NCI-H774 (cell line): Measurements from ENCODE around the gene PPP5C.
"Not testable (repeated sequence)": the region's sequence is repeated elsewhere in the genome, so short reads cannot be mapped to it uniquely, and the experiment has no call there.

ENCODE experiments used
- DNase-seq: peaks from one replicate; lab custom pipeline; 2025; lab: John Stamatoyannopoulos, UW

Gene PPP5C

DNA sequence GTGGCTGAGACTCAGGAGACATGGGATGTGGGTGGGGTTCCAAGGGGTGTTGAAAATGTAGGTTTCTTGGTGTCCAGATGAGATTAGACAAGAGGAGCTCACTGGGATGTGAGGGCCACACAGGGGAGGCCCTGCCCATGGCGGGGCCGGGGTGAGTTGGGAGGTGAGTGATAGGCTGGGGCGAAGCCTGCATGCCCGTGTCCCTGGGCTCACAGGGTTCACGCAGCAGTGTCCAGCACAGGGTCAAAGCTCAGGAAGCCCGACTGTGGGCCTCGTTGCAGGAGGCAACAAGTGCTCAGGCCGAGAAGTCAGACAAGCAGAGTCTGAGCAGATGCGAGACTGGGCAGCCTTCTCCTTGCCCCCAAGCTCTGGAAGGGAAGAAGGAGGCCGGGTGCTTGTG is 39.3 kb downstream of the PPP5C start:
- DNase-seq: no peak

DNA sequence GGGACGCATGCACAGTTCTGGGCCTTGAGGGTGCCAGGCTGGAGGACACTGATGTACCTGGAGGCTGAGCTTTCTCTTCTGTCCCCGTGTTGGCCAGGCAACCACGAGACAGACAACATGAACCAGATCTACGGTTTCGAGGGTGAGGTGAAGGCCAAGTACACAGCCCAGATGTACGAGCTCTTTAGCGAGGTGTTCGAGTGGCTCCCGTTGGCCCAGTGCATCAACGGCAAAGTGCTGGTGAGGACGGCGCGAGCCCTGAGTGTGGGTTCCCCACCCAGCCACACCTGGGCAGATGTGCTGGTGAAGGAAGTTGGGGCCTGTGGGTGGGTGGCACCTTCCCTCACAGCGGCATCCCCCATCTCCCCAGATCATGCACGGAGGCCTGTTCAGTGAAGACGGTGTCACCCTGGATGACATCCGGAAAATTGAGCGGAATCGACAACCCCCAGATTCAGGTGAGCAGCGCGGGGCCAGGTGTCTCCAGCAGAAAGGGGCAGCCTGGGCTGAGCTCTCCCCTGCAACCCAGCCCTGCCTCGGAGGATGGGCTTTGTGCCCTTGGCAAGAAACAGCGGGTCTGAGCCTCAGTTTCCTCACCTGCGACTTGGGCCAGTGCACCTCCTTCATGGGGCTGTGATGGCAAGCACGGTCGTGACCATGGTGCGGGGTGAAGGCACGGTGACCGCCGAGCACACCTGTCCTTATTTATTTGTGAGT is 40.3 kb downstream of the PPP5C start:
- no peak for DNase-seq

DNA sequence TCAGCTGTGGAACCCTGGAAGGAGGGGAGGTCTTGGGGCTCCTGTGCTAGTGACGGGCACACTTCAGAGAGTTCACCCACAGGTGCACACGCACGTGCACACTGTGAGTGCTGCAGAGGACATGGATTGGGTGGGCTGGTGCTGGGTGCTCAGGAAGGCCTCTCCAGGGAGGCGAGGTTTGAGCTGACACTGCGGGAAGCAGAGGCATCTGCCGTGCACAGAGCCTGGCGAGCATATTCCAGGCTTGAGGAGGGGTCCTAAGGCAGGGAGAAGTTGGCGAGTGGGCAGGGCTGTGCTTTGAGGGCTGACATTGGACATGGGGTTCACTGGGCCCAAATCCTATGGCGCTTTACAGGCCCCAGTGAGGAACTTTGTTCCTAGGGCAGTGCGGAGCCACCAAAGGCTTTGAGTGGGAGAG is 40.8 kb downstream of the PPP5C start:
- DNase-seq: no peak

DNA sequence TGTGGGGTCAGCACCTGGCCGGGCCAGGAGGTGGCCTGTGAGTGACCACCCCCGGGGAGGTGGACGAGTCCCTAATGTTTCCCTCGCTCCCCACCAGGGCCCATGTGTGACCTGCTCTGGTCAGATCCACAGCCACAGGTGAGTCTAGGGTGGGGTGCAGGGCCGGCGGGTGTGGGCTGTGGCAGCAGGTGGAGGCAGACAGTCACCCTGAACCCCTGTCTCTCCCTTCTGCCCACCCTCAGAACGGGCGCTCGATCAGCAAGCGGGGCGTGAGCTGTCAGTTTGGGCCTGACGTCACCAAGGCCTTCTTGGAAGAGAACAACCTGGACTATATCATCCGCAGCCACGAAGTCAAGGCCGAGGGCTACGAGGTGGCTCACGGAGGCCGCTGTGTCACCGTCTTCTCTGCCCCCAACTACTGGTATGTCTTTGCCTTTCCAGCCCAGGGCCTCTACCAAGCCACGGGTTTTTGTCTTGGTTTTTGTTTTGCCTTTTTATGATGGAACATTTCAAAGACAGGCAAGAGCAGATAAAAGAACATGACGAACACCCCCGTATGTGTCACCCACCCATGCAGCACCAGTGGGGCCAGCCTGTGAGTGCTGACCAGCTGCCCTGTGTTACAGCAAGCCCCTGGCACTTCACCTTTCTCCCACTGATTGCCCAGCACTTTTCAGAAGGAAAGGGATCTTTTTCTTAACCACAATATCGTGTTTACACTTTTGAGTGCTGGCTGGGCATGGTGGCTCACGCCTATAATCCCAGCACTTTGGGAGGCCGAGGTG is 41.6 kb downstream of the PPP5C start:
- no peak for DNase-seq

DNA sequence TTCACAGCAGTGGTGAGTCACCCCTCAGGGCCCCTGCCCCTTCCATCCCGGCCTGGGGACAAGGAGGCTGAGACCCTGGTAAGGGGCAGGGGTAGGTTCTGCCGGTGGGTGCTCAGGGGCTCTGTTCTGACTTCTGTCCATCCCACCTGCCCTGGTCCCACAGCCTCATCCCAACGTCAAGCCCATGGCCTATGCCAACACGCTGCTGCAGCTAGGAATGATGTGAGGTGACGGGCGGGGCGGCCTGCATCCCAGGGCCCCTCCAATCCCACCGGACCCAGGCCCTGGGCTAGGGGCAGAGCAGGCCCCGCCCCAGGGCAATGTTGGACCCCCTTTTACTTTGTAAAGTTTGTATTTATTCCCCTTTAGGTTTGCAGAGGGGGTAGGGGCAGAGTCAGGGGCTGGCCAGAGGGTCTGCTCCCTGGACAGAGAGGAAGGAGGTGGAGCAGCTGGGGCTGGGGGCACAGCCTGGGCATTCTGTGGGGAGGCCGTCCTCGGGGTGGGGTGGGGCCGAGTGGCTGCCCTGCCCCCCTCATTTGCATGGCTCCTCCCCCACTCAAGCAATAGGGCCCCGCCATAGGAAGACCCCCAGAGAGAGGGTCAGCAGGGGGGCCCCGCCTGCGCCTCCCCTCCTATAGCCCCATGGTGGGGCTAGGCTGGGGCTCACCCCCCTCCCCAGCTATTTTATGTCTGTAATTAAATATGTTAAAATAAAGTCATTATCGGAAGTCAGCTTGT is 43.4 kb downstream of the PPP5C start:
- DNase-seq: no peak

DNA sequence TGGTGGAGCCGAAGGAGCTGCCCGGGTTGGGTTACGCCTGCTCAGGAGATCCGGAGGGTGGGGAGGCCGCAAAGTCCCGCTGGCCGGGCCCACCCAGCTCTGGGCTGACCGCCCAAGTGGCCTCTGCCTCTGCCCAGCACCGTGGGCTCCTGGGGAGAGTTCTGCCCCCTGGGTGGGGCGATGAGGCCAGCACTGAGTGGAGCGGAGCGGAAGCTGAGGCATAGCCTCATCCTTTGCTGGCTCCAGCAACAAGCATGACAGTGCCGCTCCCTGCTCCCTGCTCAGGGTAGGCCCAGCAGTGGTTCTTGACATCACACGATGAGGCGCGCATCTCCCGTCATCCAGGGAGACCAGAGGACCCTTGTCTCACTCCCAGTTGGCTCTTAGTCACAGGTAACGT is 44.0 kb downstream of the PPP5C start:
- no peak for DNase-seq

DNA sequence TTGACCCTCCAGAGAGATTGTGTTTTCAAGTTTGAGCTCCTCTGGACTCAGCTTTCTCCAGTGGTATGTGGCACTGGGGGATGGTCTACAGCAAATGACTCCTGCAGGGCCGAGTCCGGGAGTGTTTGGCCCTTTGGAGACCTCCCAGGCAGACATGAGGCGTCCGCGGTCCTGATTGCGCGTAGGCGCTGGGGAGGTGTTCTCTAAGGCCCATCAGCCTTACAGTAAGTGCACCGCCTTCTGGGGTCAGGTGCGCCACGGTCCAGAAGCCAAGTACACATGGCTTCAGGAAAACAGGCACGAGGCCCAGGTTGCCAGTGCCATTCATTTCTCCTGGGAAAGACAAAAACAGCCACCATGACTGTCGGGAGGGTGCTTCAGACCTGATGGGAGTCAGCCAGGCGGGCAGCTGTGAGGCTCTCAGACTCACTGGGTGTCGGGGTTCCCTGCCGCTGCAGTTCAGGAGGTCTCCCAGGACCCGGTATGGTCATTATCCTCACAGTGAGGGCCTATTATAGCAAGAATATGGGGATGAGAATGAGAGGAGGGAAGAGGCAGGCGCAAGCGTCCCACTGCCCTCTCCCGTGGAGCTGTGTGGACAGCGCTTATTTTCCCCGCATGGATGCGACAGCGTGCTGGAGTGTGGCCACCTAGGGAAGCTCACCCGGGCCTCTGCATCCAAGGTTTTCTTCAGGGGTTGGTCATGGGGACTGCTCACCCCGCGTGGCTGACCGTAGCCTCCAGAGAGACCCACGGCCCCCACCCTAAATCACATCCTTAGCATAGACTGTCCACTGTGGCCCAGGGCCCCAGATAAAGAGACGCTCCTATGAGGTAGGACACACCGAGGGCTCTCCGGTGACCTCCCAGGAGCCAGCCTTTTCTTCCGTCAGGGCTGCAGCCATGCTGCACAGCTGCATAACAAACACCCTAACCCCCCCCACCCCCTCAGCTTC is 44.7 kb downstream of the PPP5C start:
- DNase-seq: no peak

DNA sequence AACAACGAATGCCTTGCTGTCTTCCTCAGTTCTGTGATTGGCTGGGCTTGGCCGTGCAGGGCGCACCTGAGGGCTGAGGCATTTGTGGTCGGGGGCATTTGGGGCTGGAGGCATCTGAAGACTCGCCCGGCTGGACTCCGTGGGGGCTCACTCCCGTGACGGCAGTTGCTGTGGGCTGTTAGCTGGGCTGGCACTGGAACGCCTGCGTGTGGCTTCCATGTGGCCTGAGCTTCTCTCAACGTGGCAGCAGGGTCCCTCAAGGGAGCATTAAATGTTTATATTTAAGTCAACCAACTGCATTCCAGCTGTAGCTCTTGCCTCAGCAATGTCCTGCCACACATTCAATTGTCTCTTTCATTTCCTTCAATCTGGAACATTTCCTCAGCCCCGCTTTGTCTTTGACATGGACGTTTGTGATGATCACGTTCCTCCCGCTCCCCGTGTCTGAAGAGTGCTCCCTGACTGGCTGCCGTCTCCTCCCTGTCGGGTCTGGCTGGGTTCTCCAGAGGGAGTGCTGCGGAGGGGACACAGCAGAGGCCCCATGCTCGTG is 45.4 kb downstream of the PPP5C start:
- DNase-seq: no peak

DNA sequence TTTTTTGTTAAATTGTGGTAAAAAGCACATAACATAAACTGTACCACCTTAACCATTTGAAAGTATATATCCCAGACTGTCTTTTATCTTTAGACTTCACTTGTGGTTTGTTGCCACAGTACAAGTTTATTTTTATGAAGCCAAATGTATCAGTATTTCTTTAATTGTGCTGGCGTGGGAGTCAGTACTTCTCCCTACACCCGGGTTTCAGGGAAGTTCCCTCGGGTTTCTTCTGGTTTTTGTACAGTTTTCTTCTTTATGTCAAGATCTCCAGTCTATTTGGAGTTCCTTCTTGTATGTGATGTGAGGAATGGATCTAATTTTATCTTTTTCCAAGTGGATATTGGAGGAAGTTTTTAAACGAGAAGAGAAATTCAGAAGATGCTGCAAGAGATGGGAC is 46.0 kb downstream of the PPP5C start:
- no peak for DNase-seq

DNA sequence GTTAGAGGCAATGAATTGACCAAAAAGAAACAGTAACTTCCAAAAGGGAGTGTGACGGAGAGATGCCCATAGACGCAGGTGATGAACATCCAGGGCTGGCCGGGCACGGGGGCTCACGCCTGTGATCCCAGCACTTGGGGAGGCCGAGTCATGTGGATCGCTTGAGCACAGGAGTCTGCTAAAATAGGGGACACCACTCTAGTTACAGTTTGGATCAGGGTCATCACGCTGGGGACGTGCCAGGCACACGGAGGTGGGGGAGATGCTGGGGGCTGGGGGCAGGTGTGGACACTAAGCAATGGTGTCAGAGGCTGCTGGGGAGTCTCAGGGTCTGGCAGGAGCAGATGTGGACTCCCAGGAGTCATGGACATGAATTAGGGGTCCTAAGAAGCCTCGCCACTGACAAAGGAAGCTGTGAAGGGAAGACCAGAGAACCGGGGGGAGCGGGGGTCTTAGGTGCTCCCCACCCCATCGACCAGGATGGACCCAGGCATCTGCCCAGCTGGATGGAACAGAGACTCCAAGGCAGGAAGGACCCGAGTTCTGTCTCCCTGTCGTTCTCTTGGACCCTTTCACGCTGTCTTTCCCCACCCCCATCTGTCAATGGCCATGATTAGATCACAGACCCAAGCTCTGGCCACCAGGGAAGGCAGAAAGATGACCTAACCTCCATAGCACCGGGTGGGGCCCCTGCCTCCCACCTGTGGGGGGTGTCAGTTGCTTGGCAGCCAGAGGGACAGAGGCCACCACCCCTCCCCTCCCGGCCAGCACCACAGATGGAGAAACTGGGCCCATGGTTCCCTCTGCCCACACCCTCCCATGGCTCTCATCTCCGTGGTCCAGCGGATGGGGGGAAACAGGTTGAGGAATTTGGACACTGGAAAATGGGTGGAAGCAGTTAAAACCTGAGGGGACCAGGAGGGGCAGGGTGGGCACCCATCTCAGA is 46.8 kb downstream of the PPP5C start:
- DNase-seq: no peak

DNA sequence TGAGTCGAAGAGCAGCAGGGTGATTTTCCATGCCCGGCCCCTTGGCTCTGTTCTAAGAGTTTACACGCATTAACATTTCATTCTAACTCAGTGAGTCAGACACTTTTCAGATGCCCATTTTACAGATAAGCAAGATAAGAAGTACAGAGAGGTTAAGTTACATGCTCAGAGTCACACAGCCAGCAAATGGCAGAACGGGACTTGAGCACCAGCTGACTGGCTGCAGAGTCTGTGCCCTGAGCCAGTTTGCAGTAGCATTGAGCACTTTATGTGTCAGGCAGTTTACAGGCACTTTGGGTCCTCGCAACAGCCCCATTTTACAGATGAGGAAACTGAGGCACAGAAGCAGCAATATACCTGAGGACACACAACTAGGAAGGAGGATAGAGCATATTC is 47.5 kb downstream of the PPP5C start:
- no peak for DNase-seq

DNA sequence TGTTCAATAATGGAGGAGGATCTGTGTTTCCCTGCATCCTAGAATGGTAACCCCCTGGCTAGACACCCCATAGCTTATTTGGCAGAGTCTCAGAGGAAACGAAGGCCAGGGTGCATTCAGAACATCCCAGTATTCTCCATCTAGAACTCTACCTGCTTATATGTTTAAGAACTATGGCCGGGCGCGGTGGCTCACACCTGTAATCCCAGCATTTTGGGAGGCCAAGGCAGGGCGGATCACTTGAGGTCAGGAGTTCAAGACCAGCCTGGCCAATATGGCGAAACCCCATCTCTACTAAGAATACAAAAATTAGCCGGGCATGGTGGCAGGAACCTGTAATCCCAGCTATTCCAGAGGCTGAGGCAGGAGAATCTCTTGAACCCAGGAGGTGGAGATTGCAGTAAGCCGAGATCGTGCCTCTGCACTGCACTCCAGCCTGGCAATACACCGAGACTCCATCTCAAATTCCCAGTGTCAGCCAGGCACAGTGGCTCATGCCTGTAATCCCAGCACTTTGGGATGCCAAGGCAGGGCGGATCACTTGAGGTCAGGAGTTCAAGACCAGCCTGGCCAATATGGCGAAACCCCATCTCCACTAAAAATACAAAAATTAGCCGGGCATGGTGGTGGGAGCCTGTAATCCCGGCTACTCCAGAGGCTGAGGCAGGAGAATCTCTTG is 51.1 kb downstream of the PPP5C start:
- DNase-seq: not testable (repeated sequence)

DNA sequence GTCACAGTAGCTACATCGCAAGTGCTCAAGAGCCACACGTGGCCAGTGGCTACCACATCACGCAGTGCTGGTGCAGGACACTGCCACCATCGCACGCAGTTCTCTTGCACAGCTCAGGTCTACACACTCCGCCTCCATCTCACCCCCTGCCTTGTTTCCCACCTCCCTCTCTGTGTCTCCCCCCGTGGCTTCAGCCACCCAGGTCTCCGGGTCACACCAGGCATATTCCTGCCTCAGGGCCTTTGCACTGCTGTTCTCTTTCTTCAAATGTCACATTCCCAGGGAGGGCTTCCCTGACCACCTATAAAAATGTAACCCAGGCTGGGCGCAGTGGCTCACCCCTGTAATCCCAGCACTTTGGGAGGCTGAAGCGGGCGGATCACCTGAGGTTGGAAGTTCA is 55.8 kb downstream of the PPP5C start:
- DNase-seq: no peak

DNA sequence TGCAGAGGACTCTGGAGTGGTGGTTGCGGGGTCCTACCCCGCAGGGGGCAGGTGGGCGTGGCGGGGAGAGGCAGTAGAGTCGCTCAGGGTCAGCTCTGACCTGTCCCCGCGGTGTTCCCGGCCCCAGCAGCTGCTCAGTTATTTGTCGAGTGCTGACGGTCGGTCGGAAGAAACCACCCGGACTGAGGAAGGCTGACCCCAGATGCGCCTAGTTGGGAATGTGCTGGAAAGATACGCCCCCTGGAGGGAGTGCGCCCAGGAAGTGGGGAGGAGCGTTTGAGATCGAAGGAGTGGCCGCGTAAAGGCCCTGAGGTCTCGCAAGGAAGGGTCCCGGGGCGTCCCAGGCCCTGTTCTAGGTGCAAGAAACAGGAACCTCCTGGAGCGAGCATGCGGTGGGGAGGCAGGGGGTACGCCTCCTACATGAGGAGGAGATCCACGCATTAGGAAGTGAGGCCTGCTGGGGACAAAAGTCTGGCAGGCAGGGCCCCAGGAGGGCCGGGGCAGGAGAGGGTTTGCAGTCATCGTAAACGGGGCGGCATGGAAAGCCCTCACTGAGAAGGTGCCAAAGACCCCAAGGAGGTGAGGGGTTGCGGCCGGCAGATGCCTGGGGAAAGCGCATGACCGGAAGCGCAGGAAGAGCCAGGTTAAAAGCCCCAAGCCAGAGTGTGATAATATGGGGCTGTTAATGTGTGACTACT is 57.3 kb downstream of the PPP5C start:
- DNase-seq: no peak

DNA sequence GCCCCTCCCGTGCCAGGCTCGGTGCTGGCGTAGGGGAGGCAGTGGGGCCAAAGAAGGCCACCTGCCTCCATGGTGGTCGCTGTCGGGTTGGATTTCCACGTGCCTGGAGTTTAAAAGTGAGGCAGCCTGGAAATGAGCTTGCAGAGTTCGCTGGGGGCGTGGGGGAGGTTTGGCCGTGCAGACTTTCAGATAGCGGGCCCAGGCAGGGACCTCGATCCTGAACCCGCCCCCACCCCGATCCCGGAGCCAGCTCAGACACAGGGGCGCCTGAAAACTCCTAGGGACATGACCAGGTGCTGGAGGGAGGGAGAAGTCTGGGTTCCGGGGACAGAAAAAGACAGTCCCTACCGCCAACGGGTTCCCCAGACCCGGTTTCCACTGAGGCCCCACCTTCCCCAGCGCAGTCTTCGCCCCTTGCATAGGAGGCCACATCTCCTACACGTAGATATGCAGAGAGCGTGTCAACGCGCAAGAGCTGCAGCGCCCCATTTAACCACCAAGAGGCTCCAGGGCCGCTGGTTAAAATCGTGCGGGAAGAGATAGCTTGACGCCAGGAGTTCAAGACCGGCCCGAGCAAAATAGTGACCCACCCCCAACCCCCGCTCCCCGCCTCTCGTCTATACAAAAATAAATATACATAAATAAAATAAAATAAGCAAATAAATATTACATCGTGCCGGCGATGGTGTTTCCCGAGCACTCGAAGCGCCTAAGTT is 58.0 kb downstream of the PPP5C start:
- no peak for DNase-seq

DNA sequence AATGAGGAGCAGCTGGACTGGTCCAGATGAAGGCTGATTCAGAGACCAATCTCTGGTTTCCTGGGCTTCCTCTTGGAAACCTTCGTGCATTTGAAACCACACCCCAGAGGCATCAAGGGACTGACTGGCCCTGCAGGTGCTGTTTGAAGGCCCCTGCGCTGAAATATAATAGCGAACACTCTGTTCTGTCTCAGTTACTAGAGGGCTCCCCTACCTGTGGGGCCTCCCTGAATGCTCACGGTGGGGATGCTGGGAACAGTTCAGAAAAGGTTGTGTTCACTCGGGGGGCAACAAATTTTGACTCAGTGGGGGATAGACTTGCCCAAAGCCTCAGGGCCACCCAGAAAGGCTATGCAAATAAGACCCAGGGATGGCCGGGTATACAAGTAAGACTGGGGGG is 60.1 kb downstream of the PPP5C start:
- DNase-seq: no peak

DNA sequence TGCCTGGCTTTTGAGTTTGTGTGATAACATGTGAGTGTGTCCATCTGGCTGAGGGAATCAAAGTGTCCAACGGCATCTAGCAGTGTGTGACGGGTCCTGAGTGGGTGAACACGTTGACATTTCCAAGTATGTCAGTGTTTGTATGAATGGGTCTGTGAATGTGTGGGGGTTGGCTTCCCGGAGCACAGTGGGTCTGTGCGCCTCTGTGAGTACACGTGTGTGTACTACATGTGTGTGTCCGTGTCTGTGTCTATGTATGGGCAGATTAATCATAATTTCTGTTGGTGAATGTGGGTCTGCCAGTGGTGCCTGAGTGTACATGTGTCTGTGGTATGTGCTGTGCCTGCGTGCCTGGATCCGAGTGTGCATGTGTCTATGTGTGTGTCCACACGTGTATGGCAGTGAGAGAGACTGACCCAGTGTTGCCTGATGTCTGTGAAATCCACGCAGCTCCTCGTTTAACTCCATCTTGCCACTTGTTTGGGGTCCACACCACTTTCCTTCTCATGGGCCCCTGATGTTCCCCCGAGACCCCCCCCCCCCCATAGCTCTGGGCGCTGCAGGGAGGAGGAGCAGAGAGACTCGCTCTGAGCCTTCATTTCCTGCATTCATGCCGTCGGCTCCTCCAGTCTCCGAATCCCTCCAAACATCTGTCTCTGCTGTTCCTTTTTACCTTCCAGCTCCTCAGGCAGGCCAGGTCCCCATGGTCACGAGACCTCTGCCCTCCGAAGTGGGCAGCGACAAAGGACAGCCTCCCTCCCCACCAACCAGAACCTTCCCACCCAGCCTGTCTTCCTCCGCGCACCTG is 61.2 kb downstream of the PPP5C start:
- no peak for DNase-seq

DNA sequence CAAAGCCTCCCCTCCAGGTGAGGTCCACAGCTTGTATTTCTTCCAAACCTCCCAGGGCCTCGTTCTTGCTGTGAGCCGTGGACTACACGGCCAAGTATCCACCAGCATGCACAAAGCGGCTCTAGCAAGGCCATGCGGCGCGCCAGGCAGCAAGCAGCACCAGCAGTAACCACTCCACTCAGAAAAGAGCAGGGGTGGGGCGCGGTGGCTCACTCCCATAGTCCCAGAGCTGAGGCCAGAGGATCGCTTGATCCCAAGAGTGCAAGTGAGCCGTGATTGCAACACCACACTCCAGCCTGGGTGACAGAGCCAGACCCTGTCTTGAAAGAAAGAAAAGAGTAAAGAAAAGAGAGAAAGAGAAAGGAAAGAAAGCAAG is 61.8 kb downstream of the PPP5C start:
- no peak for DNase-seq
